Measurements from ENCODE around the gene ARHGEF7.

The ARHGEF7 gene

DNA sequence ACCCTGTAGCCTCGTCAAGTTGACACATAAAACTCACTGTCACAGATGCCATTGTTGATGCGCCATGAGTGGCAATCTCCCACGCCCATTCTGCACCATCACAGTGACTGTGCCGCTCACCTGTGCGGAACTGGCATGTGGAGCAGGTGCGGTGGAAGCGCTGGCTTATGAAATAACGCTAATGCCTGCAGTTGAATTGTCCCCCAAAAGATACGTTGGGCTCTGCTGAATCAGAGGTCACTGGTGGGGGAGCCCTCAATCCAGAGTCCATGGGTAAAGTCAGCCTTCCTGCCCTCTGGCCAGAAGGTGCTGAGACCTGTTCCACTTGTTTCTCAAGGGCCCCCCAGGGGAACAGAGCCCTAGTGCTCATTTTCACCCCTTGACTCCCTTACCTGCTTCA is 2.9 kb upstream of the ARHGEF7 start:
- no peak for DNase-seq

DNA sequence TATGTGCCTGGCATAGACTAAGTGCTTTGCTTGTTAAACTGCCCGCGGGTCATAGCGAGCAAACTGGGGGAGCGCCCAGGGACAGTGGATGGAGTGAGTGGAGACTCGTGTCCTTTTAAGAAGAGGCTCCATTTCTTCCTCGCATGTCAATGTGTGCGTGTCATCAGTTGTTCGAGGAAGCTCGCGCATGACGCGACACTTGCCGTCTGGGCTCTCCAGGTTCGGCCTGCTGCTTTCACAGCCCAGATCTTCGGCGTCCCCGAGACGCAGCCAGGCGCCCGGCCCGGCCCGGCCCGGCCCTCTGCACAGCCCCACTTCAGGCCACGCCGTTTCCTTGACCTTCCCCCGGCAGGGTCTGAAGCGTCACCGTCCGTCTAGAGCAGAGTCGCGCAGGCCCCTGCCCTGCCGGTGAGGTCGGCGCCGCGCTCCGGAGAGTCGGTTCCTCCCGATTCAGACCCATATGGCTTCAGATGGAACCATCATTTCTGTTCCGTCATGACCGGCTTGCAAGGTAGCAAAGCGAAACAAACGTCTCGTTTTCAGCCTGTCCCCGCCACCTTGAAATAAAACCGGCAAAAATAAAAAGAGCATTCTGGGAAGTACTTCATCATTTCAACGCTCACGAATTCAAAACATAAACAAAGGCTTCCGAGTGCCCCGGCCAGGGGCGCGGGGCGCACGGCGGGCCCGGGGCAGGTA is 599 bp upstream of the ARHGEF7 start:
- peak in 1 of 2 experiments; percentile 15 for DNase-seq

GRCh38 chr13:111115965-111116521 is 933 bp downstream of the ARHGEF7 start:
- DNase-seq = no peak

GRCh38 chr13:111116856-111117255 is 1.7 kb downstream of the ARHGEF7 start:
- DNase-seq = no peak

DNA sequence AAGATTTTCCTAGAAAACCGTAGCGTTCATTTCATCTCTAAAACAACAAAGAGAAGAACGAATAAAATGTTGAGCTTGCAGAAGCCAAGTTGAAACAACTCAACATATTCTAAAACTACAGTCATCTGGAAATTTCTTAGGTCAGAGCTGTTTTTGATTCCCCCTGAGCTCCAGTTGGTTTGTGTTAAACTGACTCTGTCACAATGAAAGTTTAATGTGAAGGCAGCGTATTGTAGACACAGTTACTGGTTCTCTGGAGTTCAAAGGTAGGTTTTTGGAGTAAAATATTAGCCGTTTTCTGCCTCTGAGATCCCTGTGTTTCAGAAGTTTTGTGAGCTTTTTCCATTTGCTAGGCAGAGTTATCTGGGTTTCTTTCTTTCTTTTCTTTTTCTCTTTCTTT is 2.2 kb downstream of the ARHGEF7 start:
- no peak for DNase-seq

DNA sequence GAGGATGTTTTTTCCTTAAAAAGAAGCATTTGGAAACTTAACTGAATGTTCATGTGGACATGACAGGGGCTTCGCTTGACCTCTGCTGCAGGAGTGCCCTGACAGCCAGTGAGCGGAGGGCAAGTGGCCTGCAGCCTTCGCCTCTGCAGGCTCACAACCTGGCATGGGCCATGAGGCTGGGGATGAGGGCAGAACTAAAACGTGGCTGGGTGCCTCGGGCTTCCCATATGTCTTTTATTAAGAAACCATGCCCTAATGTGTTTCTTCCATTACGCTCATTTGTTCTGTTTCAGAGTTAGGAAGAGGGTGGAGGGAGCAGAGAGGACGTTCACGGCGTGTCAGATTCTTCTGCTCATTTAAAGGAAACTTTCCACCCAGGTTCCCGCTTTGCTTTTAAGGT is 2.9 kb downstream of the ARHGEF7 start:
- DNase-seq = no peak

GRCh38 chr13:111118898-111119607 is 3.9 kb downstream of the ARHGEF7 start:
- no peak for DNase-seq

GRCh38 chr13:111119966-111120365 is 4.9 kb downstream of the ARHGEF7 start:
- DNase-seq = no peak

- DNase-seq = no peak
Observed at GRCh38 chr13:111120422-111120821, 5.3 kb downstream of the ARHGEF7 start.

- no peak for DNase-seq
Observed at GRCh38 chr13:111120913-111121312, 5.8 kb downstream of the ARHGEF7 start.

- DNase-seq = no peak
Observed at GRCh38 chr13:111121506-111121905, 6.4 kb downstream of the ARHGEF7 start.

- DNase-seq = no peak
Observed at GRCh38 chr13:111122056-111122455, 6.9 kb downstream of the ARHGEF7 start.

GRCh38 chr13:111122631-111123030 is 7.5 kb downstream of the ARHGEF7 start:
- no peak for DNase-seq

GRCh38 chr13:111123221-111123620 is 8.1 kb downstream of the ARHGEF7 start:
- DNase-seq = no peak

- DNase-seq = no peak
Observed at GRCh38 chr13:111123649-111124048, 8.5 kb downstream of the ARHGEF7 start.

DNA sequence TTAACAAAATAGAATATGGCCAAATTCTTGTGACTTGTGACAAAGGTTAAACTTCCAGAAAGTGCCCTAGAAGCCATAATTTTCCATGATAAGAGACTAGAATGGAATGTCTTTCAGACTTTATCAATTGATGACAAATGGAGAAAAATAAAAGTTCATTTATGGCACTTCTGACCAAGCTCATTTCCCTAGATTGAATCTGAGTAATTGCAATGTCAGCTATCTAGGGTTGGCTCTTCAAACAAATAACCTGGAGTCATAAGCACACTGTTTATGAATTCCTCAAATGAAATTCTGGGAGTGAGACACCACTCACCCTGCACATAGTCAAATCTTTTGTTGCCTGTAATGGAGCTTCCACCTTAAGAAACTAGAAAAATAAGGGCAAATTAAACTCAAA is 11.4 kb downstream of the ARHGEF7 start:
- DNase-seq = no peak

- no peak for DNase-seq
Observed at GRCh38 chr13:111129465-111130115, 14.5 kb downstream of the ARHGEF7 start.

- DNase-seq = no peak
Observed at GRCh38 chr13:111130116-111130508, 15.0 kb downstream of the ARHGEF7 start.

- DNase-seq = no peak
Observed at GRCh38 chr13:111131048-111131447, 15.9 kb downstream of the ARHGEF7 start.

DNA sequence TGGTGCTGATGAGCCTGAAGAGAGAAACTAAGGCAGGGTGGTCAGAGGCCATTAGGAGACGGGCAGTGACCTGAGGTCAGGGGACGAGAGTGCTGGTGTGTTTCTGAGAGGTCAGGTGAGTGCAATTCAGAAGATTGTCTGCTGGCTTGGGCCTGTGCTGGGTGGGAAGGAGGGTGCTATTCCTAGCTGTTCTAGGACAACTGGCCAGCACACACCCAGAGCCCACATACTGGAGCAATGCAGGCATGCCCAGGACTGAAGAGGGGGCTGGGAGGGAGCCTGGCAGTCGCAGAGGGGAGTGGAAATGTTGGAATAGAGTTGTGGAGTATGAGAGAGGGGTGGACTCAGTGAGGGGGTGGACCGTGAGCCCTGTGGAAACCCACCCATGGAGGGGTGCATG is 16.5 kb downstream of the ARHGEF7 start:
- no peak for DNase-seq

GRCh38 chr13:111132948-111133347 is 17.8 kb downstream of the ARHGEF7 start:
- no peak for DNase-seq

GRCh38 chr13:111139452-111139851 is 24.3 kb downstream of the ARHGEF7 start:
- DNase-seq = no peak

DNA sequence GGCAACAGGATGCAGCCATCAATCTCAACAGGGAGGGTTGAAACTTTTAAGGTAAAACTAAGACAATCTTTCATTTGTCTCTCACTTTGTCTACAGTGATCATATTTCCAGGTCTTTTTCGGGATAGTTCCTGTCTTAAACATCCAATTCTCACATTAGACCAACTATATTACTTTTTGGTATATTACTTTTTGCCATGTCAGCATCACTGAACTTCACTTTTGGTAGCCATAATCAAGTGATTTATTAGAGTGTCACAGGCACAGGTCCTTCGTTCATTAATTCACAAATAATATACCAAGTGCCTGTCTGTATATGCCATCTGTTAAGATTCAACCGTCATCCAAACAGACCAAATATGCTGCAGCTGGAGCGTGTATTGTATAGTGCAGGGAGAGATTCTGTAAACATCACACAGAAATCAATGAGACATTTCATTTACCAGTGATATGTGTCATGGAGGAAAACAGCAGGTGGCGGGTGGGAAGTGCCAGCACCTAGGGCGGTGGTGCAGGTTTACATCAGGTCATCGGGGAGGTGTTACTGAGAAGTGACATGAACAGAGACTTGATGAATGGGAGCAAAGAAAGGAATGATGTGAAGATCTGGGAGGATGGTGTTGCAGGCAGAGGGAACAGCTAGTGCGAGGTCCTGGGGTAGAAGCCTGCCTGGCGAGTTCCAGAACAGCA is 24.9 kb downstream of the ARHGEF7 start:
- no peak for DNase-seq
